Fibroblast of villous mesenchyme (primary cell): ENCODE results near the gene COL15A1. TPM values are rescaled to one million over a fixed set of nuclear protein-coding genes. Genes with fewer than 3 reads are reported as not detected.
A peak's percentile ranks its signal among the peaks of the same experiment; 100 is the strongest.

Source experiments
- DNase-seq: peaks from one replicate; pipeline ENCODE4 v3.0.0-alpha.2; 2010; ENCODE audit warnings: low read depth
- H3K4me3 ChIP-seq: 2 replicates; pipeline ENCODE4 v1.5.1; 2011; ENCODE audit warnings: low read depth, mild to moderate bottlenecking, low read length
- CTCF ChIP-seq: IDR thresholded peaks from 2 replicates; pipeline ENCODE4 v1.5.1; 2012; ENCODE audit warnings: low read depth, mild to moderate bottlenecking, low read length; ENCODE audit not compliant: insufficient read depth
- total RNA-seq: library from RNA; depleted of rRNA; stranded (reverse); fragments of >200 nt; gene quantifications from 2 replicates; pipeline ENCODE4 v1.2.3, GENCODE V29; 2012

Gene COL15A1
- total RNA-seq, 1 donor = 1.7 TPM

GRCh38 chr9:98951967-98952366 is 8.3 kb downstream of the COL15A1 start:
- no peak overlapping the region for H3K4me3 ChIP-seq
- no peak for DNase-seq
- no peak for TF ChIP-seq CTCF

- H3K4me3 ChIP-seq = no peak overlapping the region
- DNase-seq = no peak
- no peak for TF ChIP-seq CTCF
Measured at GRCh38 chr9:98953581-98954243, 10.0 kb downstream of the COL15A1 start.

- no peak for TF ChIP-seq CTCF
- H3K4me3 ChIP-seq = no peak overlapping the region
Measured at GRCh38 chr9:98954244-98954610, 10.5 kb downstream of the COL15A1 start.

GRCh38 chr9:98955259-98955658 is 11.6 kb downstream of the COL15A1 start:
- no peak overlapping the region for H3K4me3 ChIP-seq
- no peak for TF ChIP-seq CTCF
- no peak for DNase-seq

More at GRCh38 chr9:98954244-98954610, 10.5 kb downstream of the COL15A1 start:
- DNase-seq = no peak

- no peak for DNase-seq
- no peak for TF ChIP-seq CTCF
- no peak overlapping the region for H3K4me3 ChIP-seq
Measured at GRCh38 chr9:98957826-98958225, 14.1 kb downstream of the COL15A1 start.

GRCh38 chr9:98958271-98958984 is 14.7 kb downstream of the COL15A1 start:
- no peak overlapping the region for H3K4me3 ChIP-seq
- peak; percentile 93 for DNase-seq
- TF ChIP-seq CTCF = no peak
